Esophagus muscularis mucosa (tissue), 4 donors: ENCODE results near the gene USHBP1.

Experiments
- EP300 ChIP-seq: sonication (generic); formaldehyde crosslinking; IDR thresholded peaks from one replicate; pipeline ENCODE4 v1.6.1; 2017; ENCODE audit warnings: antibody characterized with exemption
- POLR2A ChIP-seq: fragments of 450-650 bp; IDR thresholded peaks from one replicate; pipeline ENCODE4 v1.6.1; 2017; ENCODE audit warnings: antibody characterized with exemption, moderate library complexity, mild to moderate bottlenecking, low read depth
- TF ChIP-seq, protein P1 (sequence below), 3 experiments: fragments of 200-600 bp in 2 of 3; fragments of 450-650 bp in 1 of 3; sonication (generic) in 2 of 3; IDR thresholded peaks; one replicate each; pipeline ENCODE4 v1.5.1; 2017 to 2019; ENCODE audit warnings: antibody characterized with exemption in 3 of 3, mild to moderate bottlenecking in 2 of 3, moderate library complexity in 1 of 3

DNA sequence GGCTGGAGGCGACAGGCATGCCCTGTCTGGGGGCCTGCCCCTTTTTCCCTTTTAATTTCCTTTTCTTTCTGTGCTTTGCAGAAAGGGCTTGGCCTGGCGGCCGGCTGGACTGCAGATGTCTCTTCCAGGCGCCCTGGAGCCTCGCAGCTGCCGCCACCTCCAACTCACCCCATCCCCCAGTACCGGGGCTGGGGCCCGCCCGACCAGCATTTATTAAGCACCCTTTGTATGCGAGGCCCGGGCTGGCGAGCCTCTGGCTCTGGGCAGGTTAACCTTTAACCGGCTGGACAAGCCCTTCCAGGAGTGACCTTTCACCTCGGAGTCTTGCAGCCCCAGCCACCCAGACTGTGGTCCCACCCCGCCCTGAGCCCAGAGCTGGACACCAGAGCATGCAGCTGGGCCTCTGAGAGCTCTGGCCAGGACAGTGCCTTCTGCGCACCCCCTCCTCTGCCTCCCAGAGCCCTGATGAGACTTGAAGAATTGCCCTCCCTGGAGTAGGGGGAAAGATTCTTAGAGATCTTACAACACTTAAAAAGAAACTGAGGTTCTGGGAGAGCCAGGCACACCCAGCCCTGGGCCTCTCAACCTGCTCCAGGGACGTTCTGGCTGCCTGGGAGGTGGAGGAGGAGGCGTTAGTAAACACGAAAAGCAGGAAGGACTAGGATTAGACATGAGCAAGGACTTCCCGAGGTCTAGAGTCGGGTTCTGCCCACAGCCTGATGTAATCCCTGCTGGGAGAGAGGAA lies 17.7 kb downstream of the USHBP1 start:
- TF ChIP-seq, protein P1, sequence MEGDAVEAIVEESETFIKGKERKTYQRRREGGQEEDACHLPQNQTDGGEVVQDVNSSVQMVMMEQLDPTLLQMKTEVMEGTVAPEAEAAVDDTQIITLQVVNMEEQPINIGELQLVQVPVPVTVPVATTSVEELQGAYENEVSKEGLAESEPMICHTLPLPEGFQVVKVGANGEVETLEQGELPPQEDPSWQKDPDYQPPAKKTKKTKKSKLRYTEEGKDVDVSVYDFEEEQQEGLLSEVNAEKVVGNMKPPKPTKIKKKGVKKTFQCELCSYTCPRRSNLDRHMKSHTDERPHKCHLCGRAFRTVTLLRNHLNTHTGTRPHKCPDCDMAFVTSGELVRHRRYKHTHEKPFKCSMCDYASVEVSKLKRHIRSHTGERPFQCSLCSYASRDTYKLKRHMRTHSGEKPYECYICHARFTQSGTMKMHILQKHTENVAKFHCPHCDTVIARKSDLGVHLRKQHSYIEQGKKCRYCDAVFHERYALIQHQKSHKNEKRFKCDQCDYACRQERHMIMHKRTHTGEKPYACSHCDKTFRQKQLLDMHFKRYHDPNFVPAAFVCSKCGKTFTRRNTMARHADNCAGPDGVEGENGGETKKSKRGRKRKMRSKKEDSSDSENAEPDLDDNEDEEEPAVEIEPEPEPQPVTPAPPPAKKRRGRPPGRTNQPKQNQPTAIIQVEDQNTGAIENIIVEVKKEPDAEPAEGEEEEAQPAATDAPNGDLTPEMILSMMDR (IDR thresholded peaks at IDR 0.05) = no peak
- TF ChIP-seq POLR2A (no peak), EP300 (no peak)
